HG03520 (cell line): ENCODE data around the gene ZBTB2.
"Not testable (repeated sequence)": the region's sequence is repeated elsewhere in the genome, so short reads cannot be mapped to it uniquely, and the experiment has no call there.

Experiments
- ATAC-seq: cut with Tn5 transposase; IDR thresholded peaks from one replicate; pipeline ENCODE4 v1.9.1; 2021; ENCODE audit warnings: mild to moderate bottlenecking, moderate library complexity; ENCODE audit not compliant: unreplicated experiment

Gene ZBTB2

DNA sequence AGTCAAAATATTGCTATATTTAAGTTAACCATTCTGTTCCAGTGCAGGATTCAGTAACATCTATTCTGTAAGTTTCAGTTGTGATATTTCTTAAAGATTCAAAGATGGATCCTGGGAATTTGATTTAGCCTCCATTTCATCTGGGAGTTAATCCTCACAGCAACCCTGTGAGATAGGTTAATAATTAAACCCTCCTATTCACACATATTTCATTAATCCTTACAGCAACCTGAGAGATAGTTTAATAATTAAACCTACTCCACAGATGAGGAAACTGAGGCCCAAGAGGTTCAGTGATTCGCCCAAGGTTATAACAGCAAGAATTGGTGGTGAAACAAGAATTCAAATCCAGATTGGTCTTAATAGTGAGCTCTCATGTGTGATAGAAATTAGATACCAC, 10.9 kb upstream of the ZBTB2 start:
- ATAC-seq: no peak

DNA sequence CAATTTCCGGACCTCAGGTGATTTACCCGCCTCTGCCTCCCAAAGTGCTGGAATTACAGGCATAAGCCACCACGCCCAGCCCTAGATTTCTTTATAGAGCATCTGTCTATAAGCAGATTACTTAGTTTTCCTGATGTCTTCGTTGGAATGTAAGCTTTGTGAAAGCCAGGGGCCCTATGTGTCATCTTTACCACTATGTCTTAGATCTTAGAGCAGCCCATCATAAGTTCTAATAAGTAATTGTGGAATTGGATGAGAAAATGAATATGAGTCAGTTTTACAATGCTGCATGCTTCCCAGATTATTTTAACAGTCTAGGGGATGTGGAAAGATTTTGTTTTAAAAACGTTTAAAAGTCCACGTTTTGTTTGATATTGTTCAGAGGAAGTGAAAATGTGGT, 9.1 kb upstream of the ZBTB2 start:
- no peak for ATAC-seq

DNA sequence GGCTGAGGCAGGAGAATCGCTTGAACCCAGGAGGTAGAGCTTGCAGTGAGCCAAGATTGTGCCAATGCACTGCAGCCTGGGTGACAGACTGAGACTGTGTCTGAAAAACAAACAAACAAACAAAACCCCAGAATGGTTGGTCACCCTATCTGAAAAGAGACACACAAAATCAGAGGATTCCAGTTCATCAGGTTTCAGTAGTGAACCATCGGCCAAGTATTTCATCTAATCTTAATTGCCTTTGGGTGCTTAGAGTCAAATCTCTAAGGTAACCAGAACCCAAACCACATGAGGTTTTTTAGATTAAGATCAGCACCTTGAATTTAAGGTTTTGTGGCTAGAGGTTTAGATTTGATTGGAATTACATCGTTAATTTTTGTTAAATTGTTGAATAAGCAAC, 8.3 kb upstream of the ZBTB2 start:
- no peak for ATAC-seq

DNA sequence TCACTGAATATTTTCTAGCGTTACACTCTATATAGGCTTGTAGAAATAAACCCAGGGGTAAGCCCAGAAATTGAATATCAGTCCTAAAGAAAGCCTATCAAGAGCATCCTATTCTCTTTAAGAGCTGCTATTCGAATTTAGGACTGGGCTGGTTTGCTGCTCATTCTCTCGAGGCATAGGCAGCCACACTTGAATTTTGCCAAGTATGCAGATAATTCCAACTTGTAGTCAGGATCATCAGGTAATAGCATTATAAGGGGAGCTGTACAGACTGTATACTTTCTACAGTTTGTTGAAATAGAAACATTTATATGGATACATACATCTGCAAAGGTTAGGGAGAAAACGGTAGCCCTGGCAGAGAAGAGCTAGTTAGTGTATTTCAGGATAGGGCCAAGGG, 2.1 kb upstream of the ZBTB2 start:
- ATAC-seq: no peak

DNA sequence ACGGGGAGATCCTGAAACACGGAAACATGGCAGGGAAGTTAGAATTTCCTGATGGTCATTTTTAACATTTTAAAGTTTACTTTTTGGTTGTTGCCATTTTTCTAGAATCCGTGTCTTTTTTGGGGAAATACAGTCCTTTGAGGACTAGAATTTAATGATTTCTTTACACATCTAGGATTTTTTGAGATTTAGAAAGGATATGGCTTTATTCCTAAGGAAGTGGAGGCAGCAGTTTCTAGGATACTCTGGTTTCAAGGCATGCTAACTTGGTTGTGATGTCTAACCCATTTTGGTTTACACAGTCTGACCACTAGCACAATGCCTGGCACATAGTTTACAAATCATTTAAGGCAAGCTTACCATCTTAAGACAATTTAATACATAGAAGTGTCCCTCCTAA, 1.1 kb upstream of the ZBTB2 start:
- no peak for ATAC-seq

DNA sequence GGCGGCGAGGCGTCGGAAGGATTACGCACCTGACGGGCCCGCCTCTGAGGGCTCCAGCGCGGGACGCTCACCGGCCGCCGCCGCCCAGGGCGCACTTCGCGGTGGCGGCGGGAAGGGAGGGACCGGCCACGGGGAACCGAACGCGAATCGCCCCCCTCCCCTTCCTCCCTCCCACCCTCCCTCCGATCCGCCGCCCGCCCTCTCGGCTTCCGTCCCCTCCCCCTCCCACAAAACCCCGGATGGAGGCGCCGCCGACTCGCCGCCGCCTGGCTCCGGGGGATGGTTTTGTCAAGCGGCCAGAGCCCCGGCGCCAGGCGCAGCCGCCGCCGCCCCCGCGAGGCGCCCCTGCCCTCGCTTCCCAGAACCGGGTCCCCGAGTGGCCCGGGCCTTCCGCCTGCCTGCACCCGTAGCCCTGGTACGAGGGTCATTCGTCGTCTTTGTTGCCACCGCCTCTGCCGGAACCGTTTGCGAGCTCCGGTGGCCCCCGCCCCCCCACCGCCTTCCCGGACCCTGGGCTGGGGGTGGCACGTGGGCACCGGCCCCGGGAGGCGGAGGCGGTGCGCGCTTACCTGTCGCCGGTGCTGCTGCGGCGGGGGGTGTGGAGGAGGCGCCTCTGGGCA, 398 bp downstream of the ZBTB2 start:
- no peak for ATAC-seq

DNA sequence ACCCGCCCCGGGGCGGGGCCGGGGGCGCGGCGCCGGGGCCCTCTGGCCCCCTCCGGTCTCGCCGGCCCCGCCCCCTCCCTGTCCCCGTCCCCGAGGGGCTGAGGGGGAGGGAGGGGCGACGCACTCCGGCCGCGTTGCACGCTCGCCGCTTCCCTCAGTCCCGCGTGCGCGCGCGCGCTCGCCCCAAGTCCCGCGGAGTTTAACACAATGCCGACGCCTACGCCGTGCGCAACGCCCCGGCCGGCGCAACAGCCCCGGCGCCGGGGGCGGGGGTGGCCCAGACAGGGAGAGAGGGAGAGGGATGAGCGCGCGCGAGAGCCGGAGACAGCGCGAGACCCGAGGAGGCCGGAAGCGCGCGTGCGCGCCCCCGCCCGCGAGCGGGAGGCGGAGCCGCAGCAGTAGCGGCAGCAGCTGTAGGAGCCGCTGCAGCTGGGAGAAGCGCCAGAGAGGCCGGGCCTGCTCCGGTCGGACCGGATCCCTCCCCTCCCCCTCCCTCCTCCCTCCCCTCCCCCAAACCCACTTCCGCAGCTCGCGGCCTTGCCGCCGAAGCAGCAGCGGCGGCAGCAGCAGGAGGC, 996 bp downstream of the ZBTB2 start:
- peak; percentile 70 for ATAC-seq

DNA sequence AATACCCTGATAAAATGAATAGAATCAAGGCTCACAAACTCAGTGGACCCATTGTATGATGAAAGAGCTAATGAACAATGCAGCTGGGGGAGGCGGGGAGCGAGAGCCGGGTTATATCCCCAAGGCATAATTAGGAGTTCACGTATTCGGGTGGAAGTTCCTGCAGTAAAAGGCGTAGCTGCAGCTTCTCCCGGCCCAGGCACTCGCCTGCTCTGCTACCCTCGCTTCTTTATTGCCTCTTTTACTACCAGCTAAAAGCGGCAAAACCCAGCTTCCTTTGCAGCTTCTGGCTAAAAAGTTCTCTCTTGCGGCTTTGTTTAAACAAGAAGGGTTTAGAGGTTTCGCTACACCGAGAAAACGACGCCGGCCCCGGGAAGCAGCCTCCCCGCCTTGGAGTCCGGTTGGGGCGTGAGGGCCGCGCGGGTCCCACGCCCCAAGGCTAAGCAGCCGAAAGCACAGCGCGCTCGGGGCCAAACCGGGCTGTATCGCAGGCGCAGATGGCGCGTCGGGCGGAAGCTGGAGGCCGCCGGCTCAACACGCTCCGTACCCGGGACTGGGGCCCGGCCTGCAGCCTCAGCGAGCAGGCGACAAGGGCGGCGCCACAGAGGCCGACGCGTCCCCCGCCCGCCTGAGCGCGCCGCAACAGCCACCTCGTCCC, 1.6 kb downstream of the ZBTB2 start:
- peak; percentile 66 for ATAC-seq

DNA sequence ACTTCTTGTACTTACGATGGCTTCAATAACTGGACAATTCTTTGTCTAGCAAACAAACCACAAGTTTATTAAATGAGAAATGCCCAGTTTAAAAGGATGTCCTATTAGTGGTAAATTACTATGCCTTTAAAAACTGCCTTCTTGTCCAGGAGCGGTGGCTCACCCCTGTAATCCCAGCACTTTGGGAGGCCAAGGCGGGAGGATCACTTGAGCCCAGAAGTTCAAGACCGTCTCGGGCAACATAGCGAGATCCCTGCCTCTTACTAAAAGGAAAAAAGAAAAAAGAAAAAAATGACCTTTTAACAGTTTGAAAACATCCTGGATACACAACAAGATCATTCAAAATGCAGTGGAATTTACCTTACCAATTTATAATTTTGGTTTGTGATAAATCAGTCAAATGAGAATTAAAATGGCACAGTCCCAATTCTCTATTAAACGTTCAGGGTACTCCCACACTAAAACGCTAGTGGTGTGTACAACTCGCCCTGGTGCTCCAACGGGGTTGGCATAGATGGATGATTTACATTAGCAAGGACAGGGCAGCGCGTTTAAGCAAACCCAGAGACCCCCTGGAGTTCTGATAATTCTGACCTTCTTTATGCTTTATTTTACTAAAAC, 2.3 kb downstream of the ZBTB2 start:
- ATAC-seq: no peak

DNA sequence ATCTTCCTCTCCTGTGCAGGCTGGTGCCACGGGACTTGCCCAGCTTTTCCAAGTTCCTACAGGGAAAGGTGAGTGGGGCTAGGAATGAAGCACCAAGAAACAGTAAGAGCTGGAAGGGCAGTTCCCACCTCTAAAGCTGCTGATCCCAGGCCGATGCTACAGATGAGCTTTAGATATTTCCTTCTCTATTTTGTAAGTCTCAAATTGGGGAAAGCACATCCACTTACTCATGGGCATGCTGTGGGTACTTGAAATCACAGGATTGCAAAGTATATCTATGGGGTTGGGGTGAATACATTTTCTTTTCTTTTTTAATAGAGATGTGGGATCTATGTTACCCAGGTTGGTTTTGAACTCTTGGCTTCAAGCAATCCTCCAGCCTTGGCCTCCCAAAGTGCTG, 3.1 kb downstream of the ZBTB2 start:
- ATAC-seq: no peak

DNA sequence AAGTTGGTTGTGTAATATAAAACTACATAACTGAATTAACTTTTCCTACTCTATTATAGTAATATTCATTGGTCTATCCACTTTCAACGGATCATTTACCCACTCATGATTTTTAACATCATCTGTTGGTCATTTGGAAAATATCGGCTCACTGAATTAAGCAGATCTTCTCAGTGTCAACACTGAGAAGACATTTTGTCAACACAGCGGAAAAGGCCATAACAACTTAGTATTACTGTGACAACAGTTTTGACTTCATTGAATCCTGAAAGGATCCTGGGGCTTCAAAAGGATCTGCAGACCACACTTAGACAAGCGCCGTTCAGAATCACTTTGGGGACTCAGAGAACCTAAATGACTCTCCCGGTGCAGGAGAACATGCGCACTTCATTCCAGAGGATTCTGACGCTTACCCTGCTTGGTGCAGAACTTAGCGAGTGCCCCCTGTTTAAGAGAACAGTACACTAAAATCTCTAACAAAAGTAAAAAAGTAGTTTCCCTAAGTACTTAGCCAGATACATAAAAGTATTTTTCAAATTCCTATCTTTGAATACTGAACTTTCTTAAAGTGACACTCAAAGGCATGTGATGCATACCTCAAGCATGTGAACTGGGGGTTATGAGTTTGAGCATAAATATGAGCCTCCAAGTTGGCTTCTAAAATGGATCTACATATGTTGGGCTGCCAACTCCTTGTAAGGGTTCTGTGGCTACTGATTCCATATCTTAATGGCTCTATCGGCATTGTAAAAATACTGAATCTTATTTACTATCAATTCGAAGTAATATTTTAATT, 4.0 kb downstream of the ZBTB2 start:
- no peak for ATAC-seq

DNA sequence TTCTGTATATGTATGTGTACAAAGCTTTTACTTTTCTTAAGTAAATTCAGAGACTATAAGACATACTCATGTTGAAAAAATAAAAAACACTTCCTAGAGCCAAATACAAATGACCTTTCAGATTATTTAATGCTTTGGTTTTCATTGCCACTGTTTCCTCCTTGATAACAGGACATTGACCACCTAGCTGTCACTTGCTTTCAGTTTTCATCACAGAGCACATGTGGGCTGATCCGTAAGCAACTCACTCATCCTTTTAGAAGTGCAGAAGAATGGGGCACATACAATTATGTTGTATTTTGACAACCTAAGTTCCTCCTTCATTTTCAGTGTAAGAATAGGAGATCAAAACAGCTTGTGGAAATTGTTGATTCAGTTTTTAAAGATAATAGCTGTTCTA, 6.2 kb downstream of the ZBTB2 start:
- ATAC-seq: no peak

DNA sequence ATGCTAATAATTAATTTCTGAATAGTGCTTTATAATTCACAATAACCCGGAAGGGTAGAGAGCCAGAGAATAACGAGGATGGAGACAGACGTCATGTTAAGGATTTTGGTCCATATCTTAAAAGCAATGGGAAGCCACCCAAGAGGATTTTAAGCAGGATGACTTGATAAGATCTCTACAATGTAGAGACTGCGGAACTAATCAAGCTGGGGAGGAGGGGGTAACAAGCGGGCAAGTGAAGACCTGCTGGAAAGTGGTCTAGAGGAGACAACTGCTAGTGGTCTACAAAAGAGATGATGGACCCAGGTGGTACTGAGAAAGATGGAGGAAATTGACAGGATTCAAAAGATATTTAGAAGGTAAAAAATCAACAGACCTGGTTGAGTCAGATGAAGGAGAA, 7.2 kb downstream of the ZBTB2 start:
- ATAC-seq: no peak

DNA sequence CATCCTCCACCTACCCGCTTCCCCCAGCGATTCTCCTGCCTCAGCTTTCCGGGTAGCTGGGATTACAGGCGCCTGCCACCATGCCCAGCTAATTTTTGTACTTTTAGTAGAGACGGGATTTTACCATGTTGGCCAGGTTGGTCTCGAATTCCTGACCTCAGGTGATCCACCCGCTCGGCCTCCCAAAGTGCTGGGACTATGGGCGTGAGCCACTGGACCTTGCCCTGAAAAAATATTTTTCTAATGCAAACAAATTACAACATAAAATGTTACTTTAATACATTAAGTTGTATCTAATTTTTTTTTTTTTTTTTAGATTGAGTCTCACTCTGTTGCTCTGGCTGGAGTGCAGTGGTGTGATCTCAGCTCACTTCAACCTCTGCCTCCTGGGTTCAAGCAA, 8.7 kb downstream of the ZBTB2 start:
- ATAC-seq: not testable (repeated sequence)

DNA sequence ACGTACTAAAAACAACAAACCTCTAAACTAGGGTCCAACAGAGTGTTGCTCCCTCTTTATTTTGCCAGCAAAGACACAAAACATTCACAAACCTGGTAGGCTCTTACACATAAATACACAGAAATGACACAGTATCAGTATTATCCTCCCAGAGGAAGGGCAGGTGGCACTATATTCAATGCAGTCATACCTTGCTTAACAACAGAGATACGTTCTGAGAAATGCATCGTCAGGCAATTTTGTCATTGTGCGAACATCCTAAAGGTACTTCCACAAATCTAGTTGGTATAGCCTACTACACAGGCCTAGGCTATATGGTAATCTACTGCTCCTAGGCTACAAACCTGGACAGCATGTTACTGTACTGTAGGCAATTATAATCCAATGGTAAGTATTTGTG, 9.6 kb downstream of the ZBTB2 start:
- no peak for ATAC-seq

DNA sequence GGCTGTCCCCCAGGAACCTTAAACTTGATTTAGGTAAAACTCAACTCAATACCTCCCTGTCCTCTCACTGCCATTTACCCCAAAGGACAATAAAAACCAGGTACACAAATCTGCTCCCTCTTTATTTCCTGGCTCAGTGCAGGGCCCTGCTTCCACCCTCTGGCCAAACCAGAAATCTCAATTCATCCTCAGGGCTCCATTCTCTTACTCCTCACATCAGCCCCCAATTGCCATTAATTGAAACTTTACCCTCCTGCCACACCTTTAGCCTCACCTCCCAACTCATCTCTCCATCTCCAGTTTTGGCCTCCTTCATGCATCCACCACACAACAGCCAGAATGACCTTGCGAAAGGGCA, 10.5 kb downstream of the ZBTB2 start:
- peak; percentile 12 for ATAC-seq

DNA sequence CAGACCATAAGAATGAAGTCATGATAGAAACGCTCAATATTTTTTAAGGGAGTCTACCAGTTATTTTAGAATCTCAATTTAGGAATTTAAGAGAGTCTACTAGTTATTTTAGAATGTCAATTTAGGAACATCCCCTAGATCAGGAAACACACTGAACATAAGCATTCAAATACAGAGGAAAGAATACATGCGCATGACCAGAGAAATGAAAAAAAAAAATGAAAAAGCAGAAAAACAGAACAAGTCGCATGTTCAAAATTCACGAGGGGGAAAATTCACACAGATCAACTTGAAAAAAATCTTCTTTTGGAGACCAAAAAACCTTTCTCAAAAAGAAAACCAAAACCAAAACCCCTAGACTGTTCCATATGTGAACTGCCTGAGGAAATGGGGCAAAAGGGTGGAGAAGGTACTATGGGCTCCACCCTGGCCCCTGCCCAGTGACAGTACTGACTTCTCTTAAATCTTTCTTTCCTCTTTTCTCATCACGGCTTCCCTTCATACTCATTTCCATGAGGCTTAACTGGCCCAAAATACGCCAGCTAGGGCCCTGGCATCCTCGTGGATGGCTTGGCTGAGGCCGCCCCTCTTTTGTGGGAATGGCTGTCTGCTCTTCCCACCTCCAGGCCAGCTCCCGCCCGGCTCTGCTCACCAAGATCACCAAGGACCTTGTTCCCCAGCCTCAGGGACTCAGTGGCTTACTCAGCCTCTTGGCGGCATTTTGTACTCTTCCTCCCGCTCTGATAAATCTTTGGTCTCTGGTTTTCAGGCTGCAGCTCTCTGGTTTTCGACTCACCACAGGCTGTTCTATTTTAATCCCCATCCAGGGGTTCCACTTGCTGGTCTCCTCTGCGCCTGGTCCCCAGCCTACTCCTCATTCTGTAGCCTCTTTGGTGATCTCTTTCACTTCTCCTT, 11.2 kb downstream of the ZBTB2 start:
- peak; percentile 48 for ATAC-seq

DNA sequence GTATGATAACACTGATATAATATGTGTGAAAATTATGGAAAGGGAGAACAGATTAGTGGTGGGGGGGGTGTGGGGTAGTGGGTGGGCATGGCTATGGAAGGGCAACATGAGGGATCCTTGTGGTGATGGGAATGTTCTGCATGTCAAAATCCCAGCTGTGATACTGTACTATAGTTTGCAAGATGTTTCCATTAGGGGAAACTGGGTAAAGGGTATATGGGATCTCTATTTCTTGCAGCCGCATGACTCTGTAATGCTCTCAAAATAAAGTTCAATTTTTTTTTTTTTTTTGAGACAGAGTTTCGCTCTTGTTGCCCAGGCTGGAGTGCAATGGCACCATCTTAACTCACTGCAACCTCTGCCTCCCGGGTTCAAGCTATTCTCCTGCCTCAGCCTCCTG, 14.3 kb downstream of the ZBTB2 start:
- no peak for ATAC-seq

DNA sequence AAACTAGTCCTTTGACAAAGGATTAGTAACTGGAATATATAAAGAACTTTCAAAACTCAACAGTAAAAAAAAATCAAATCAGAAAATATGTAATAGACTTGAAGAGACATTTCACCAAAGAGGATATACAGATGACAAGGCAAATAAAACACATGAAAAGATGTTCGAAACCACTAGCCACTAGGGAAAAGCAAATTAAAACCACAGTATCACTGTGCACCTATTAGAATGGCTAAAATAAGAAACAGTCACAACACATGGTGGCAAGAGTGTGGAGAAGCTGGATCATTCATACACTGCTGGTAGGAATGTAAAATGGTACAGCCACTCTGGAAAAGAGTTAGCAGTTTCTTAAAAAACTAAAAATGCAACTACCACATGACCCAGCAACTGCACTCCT, 14.9 kb downstream of the ZBTB2 start:
- ATAC-seq: no peak

DNA sequence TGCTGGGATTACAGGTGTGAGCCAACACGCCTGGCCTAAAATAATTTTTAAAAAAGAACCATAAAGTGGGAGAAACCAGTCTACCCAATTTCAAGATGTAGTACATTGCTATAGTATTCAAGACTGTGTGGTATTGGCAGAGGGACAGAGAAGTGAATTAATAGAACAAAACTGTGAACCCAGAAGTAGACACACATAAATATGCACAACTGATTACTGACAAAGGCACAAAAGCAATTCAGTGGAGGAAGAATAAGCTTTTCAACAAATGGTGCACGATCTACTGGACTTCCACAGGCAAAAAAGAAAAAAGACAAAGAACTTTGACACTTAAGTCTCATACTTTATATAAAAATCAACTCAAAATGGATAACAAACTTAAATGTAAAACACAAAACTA, 15.5 kb downstream of the ZBTB2 start:
- ATAC-seq: no peak
